KOPT-K1 (cell line): ENCODE data around the gene SLC35D2.
"Not testable (repeated sequence)": the region's sequence is repeated elsewhere in the genome, so short reads cannot be mapped to it uniquely, and the experiment has no call there.

Experiments used
- H3K27ac ChIP-seq: fragments of 200-600 bp; sonication (generic); 2 replicates; pipeline ENCODE4 v1.5.1; 2016; ENCODE audit warnings: antibody characterized with exemption, mild to moderate bottlenecking, low read depth, low read length; ENCODE audit not compliant: poor library complexity, severe bottlenecking
- H3K36me3 ChIP-seq: fragments of 200-600 bp; sonication (generic); 2 replicates; pipeline ENCODE4 v1.5.1; 2017; ENCODE audit warnings: antibody characterized with exemption, mild to moderate bottlenecking, low read length, moderate library complexity; ENCODE audit not compliant: insufficient read depth
- H3K9me3 ChIP-seq: fragments of 200-600 bp; sonication (generic); 2 replicates; pipeline ENCODE4 v1.5.1; 2017; ENCODE audit warnings: antibody characterized with exemption, low read length, mild to moderate bottlenecking; ENCODE audit not compliant: insufficient read depth, poor library complexity, severe bottlenecking

SLC35D2 gene

DNA sequence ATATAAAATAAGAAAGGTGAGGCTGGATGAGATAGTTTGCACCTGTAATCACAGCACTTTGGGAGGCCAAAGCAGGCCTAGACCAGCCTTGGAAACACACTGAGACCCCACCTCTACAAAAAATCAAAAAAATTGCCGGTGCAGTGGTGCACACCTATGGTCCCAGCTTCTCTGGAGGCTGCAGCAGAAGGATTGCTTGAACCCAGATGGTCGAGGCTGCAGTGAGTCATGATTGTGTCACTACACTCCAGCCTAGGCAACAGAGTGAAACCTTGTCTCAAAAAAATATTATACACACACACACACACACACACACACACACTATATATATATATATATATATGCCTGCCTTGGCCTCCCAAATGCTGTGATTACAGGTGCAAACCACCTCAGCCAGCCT, 1.3 kb downstream of the SLC35D2 start:
- Histone ChIP-seq H3K9me3 (no peaks in the 10 kb centered on the region), H3K36me3 (peaks cover 44% of the 10 kb centered on the region), H3K27ac (no peak overlapping the region)

GRCh38 chr9:96381696-96382095, 1.8 kb downstream of the SLC35D2 start:
- H3K36me3 ChIP-seq, result peaks cover 39% of the 10 kb centered on the region
- H3K9me3 ChIP-seq, result no peaks in the 10 kb centered on the region
- no peak overlapping the region for H3K27ac ChIP-seq

- Histone ChIP-seq H3K9me3 (no peaks in the 10 kb centered on the region), H3K27ac (no peak overlapping the region), H3K36me3 (peaks cover 33% of the 10 kb centered on the region)
Measured at GRCh38 chr9:96381125-96381524, 2.4 kb downstream of the SLC35D2 start.

DNA sequence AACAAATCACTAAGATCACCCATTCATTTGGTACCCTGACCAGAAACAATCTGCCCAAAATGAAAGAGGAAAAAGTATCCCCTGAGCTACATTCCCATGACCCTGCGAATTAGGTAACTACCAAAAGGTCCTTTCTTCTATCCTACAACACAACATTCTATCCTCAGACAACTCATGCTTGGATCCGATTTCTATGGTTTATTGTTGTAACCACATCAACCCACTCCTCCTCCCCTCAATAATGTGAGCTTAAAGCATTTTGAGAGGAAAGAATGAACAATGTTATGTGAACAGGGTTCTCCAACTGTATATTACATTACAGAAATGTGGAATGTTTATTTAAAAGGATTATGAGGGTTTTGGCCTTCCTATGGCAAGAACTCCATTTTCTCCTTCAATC, 4.0 kb downstream of the SLC35D2 start:
- peaks cover 18% of the 10 kb centered on the region for H3K36me3 ChIP-seq
- H3K9me3 ChIP-seq, result no peaks in the 10 kb centered on the region
- H3K27ac ChIP-seq, result no peak overlapping the region

DNA sequence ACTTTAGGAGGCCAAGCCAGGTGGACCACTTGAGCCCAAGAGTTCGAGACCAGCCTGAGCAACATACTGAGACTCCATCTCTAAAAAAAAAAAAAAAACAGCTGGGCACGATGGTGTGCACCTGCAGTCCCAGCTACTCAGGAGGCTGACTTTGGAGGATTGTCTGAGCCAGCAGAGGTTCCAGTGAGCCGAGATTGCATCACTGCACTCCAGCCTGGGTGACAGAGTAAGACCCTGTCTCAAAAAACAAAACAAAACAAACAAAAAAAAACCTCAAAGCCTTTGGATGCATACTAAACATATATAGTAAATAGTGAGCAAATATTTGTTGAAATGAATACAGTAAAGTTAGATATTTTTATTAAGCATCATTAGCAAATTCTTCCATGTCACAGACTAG, 5.3 kb downstream of the SLC35D2 start:
- Histone ChIP-seq H3K27ac (no peak overlapping the region), H3K36me3 (peaks cover 9% of the 10 kb centered on the region; the same call in 1 of the 2 replicates), H3K9me3 (no peaks in the 10 kb centered on the region)

DNA sequence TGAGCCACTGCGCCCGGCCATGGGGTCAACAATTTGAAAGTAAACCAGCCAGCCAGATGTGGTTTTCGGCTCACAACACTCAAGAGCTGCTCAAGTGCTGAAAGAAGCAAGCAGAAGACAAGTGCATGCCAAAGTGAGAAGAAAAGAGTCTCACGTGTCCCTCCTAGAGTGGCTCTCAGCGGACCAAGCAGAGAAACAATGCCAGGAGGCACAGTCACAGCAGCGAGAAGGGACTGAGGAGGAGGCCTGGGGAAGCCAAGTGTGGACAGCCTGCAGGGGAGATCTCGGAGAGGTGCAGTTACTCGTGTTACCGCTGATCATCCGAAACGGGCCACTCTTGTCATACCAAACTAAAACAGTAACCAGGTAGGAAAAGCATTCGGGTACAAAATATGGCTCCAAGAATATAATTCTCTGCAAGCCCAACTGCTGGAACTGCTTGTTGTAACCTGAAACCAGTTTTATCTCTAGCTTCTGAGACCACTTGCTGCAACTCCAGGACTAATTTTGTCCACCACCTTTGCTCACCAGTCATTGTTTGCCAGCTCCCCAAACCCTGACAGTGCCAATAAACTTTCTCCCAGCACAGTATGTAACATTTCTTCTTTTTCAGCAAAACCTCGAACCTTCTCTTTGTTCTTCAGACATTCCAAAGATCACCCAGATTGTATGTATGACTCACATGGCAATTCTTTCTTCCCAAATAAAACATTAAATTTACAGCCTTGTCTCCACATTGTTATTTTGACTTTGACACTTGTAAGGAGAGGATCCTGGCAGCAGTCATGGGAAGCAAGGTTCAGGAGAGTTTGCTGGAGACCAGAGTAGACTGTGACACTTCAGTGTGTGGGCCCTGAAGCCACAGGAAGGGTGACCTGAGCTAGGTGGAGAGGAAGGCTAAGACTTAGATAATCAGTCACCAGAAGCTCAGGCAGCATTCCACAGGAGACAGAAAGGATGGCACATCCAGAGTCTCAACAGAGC, 6.3 kb downstream of the SLC35D2 start:
- Histone ChIP-seq H3K9me3 (no peaks in the 10 kb centered on the region), H3K36me3 (peaks cover 4% of the 10 kb centered on the region; the same call in 1 of the 2 replicates), H3K27ac (no peak overlapping the region)

DNA sequence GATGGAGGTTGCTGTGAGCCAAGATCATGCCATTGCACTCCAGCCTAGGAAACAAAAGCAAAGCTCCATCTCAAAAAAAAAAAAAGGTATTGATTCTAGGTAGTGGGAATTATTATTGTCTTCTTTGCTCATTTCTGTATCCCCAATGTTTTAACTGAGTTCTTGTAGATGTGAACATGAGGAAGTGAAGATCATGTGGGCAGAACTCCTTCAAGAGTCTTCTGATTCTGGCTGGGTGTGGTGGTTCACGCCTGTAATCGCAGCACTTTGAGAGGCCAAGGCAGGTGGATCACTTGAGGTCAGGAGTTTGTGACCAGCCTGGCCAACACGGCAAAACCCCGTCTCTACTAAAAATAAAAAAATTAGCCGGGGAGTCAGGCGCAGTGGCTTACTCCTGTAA, 8.0 kb downstream of the SLC35D2 start:
- not testable (repeated sequence) for H3K27ac ChIP-seq

GRCh38 chr9:96367943-96368342, 15.6 kb downstream of the SLC35D2 start:
- Histone ChIP-seq H3K9me3 (no peaks in the 10 kb centered on the region), H3K36me3 (no peaks in the 10 kb centered on the region), H3K27ac (no peak overlapping the region)

More for the DNA sequence above, 8.0 kb downstream of the SLC35D2 start:
- not testable (repeated sequence) for H3K9me3 ChIP-seq, H3K36me3 ChIP-seq

DNA sequence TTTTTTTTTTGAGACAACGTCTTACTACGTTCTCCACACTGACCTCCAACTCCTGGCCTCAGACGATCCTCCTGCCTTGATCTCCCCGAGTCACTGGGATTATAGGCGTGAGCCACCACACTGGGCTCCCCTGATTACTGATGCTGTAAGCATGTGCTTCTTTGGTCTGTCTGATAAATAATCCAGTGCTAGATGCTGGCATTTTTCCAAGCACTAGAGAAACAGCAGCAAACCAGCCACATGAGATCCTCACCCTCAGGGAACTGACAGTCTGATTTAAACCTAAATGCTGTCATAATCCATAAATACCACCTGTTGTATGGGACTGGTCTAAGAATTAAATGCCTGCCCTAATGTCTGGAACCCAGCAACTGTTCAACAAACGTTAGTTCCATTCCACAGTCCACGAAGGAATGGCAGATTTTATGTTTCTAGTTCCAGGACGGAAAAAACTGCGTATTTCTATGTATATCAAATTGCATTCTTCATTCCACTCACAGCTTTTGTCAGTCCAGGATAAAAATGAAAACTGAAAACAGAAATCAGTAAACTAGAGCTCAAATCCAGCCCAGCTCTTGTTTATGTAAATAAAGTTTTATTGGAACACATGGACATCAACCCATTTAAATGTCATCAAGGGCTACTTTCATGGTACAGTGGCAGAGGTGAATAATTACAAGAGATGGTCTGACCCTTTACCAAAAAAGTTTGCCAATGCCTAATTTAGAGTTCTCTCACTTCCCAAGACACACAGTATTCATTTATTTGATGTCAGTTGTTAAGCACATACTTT, 20.1 kb downstream of the SLC35D2 start:
- Histone ChIP-seq H3K9me3 (no peaks in the 10 kb centered on the region), H3K36me3 (no peaks in the 10 kb centered on the region), H3K27ac (no peak overlapping the region)

DNA sequence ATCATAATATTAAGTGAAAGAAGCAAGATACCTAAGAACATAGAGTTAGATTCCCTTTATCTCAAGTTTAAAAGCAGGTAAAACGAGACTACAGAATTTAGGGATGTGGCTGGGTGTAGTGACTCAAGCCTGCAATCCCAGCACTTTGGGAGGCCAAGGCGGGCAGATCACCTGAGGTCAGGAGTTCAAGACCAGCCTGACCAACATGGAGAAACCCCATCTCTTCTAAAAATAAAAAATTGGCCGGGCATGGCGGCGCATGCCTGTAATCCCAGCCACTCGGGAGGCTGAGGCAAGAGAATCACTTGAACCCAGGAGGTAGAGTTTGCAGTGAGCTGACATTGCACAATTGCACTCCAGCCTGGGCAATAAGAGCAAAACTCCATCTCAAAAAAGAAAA, 21.4 kb downstream of the SLC35D2 start:
- H3K36me3 ChIP-seq, H3K9me3 ChIP-seq, H3K27ac ChIP-seq: not testable (repeated sequence)

- no peaks in the 10 kb centered on the region for H3K9me3 ChIP-seq
- no peak overlapping the region for H3K27ac ChIP-seq
- no peaks in the 10 kb centered on the region for H3K36me3 ChIP-seq
Measured at GRCh38 chr9:96361668-96362067, 21.8 kb downstream of the SLC35D2 start.

- Histone ChIP-seq H3K36me3 (no peaks in the 10 kb centered on the region), H3K9me3 (no peaks in the 10 kb centered on the region), H3K27ac (no peak overlapping the region)
Measured at GRCh38 chr9:96360976-96361375, 22.5 kb downstream of the SLC35D2 start.

DNA sequence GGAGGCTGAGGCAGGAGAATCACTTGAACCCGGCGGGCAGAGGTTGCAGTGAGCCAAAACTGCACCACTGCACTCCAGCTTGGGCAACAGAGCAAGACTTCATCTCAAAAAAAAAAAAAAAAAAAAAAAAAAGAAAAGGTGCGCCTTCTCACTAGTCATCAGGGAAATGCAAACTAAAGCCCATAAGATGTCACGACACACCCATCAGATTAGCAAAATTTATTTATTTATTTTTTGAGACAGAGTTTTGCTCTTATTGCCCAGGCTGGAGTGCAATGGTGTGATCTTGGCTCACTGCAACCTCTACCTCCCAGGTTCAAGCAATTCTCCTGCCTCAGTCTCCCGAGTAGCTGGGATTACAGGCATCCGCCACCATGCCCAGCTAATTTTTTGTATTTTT, 23.0 kb downstream of the SLC35D2 start:
- not testable (repeated sequence) for H3K27ac ChIP-seq, H3K9me3 ChIP-seq, H3K36me3 ChIP-seq

GRCh38 chr9:96350866-96351265, 32.6 kb downstream of the SLC35D2 start:
- Histone ChIP-seq H3K9me3 (peaks cover 5% of the 10 kb centered on the region), H3K36me3 (no peaks in the 10 kb centered on the region), H3K27ac (no peak overlapping the region)

DNA sequence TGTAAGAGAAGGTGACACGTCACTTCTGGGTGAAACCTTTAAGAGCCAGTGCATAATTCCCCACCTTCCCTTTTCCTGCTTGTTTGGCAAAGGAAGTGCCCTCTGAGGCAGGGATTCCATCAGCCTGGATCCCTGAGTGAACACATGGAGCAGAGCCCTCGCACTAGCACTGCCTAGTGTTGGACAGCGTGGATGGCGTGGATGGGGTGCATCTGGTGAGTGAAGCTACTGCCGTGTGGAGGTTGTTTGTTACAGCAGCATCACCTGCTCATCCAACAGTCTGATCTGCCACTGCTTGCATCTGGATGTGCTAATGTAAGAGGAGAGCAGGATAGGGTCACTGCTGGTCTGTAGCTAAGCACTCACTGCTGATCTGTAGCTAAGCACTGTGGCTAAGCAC, 35.2 kb downstream of the SLC35D2 start:
- Histone ChIP-seq H3K9me3 (peaks cover 5% of the 10 kb centered on the region), H3K27ac (no peak overlapping the region)

More for the DNA sequence above, 35.2 kb downstream of the SLC35D2 start:
- H3K36me3 ChIP-seq, result no peaks in the 10 kb centered on the region
